OCI-M2 (cell line): ENCODE results near the gene MEF2A.
"Not testable (repeated sequence)": the region's sequence is repeated elsewhere in the genome, so short reads cannot be mapped to it uniquely, and the experiment has no call there.

ENCODE experiments used
- DNase-seq: peaks from one replicate; lab custom pipeline; 2025; ENCODE audit not compliant: unreplicated experiment; lab: John Stamatoyannopoulos, UW

Gene MEF2A

DNA sequence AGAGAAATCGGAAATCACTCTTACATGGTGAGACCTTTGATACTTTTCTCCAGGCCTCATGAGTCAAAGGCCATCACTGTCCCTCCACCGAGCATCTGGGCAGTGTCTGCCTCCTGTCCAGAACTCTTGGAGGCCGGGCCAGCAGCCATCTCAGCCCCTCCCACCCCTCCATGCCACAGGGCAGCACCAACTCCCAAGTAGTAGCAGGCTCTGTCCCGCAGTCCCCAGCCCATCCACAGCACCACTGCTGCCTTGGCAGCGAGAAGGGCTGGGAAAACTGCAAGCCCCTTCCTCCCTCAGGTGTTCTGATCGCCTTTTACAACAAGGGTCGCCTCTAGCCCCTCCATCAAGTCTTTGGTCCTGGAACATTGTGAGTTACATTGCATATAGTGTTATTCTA, 161.9 kb downstream of the MEF2A start:
- DNase-seq: no peak

DNA sequence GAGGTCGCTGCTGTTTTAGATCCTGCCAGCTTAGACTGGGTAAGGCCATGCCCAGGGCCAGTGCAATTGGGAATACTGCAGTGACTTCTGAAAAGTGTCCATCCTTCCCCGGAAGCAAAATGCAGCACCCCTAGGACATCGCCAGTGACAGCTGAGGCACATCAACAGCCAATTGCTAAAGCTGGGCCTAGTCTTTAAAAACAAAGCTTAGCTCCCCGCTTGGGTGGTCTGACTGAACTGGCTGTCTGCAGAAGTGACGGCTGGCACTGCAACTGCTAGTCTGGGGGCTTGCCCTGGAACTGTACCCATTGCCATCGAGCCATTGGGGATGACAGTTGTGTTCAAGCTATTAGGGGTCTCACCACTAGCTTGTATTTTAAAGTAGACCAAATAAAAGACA, 163.1 kb downstream of the MEF2A start:
- DNase-seq: no peak

DNA sequence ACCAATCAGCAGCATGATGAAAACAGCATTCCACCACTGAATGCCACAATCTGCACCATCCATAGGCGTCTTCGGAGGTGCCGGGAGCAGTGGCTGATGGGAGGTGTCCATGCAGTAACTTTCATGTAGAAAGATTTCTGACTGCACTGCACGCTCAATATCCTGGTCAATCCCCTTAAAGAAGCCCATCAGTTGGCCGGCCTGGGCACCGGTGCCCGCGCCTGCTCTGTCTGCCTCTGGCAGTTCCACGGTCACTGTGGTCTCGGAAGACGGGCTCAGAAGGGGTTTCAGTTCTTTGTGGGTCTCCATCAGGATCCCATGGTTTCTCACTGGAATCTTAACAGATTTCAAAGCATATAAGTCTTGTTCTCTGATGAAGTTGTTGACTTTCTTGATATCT, 163.5 kb downstream of the MEF2A start:
- DNase-seq: no peak

DNA sequence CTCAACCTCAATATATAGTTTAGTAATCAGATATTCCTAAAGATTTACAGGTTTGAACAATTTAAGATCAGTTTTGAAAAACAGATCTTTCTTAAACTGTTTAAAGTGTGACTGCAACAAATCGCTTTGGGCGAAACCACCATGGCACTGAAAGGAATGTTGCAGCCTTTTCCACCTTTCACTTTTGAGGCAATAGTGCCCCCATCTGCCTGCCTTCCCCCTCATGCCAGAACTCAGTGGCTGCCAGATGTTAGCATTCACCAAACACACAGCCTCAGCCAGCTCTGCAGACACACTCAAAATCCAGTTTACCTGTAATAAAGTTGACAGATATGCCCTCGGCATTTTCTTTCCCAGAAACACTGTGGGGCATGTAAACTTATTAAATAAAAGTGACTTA, 164.1 kb downstream of the MEF2A start:
- no peak for DNase-seq

DNA sequence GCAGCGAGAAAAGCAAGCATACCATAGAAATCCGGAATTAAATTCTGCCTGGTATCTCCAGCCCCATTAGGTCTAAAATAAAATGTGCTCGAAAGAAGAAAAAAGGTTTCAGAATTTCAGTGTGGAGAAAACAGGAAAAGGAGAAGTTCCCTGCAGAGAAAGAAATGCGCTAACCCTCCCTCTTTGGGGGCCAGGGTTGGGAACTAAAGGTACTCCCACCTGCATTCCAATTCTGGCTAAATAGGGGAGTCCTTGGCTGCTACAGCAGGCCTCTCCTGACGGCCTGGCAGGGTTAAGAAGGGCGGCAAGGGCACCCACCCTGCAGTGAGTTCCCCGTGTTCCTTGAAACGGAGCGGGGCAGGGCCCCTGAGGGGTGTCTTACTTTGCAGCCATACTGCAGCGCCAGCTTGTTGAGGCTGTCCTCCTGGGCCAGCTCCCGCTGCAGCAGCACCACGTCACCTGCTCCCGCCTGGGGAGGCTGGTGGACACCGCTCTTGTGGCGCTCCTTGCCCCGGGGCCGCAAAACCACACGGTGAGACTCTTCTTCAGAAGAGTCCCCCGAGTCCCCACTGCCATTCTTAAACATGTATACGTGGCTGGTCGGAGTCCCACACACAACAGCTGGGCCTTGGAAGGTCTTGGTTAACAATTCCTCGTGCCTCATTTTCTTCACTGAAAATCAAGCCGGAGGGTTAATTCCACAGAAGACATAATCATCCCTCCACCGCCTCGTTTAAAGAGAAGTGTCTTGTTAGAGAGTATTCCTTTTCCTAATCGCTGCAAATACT, 165.7 kb downstream of the MEF2A start:
- no peak for DNase-seq

DNA sequence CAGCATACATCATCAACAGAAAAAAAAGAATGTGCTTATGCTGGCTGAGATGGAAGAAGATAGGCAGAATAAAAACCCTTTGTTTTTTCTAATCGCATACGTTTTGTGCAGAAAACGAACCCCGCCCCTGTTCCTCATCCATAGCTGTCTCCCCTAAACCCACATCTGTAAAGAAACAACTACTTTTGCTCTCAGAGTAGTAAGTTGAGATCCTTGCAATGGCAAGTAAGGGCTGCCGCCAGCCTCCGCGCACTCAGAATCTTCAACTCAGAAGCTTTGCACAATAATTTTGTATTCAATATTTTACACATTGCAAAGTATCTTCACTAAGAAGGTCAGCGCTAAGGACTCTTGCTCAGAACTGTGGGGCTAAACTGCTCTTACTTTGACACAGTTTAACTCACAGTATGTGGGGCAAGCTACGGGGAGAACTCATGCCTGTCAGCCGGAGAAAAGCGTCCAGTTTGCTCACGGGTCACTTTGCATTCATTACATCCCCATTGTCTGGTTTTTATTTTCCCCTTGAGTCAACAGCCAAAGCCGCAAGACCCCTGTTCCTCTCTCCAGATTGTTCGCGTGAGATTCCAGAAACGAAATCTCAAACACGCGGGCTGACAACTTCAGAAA, 166.5 kb downstream of the MEF2A start:
- no peak for DNase-seq

DNA sequence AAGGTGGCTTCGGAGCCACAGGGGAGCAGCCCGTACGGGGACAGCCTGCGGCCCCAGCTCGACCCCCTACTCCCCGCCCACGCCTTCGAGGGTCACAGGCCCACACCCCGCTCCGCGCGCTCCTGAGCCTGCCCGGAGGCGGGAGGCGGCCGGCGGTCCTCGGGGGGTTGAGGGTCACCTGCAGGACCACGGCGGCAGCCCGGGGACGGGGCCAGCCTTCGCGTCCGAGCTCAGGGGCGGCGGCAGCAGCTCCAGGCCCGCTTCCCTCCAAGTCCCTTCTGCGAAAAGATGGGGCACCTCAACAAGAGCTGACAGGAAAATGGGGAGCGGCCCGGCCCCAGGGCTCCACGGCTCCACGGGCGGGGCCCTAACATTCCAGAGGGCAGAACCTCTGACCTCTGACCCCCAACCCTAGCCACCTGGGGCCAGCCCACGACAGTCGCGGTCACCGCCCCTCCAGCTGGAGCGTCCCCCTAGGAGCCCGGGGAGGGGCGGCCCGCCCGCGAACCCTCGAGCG, 167.0 kb downstream of the MEF2A start:
- no peak for DNase-seq

DNA sequence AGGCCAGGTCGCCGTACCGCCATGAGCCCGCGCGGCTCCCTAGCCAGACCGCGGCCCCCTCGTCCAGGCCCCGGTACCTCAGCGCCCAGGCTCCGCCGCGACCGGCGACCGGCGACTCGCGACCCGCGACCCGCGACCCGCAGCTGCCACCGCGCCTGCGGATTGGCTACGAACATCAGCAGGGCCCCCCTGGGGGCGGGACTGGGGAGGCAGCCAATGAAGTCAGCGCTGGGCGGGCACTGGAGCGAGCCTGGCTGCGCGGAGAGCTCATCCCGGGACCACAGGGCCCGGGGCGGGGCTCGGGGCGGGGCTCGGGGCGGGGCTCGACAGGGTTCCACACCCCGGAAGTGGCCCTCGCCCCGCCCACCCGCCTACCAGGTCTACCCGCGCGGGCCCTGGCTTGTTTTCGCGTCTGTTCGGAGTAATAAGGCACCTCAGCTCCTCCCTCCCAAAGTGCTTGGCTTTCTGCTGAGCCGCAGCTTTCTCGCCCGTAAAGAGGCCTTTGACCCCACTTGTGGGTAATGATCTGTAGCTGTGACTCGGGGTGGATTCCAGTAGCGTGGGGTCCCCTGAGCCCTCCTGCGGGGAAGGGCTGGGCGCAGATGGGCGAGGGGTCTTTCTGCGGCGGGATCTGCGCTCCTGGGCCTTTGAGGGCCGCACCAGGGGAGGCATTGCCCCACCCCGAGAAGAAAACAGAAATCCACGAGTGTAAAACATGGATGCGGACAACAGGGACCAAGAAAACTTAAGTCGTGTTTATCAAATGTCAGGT, 167.7 kb downstream of the MEF2A start, which contains the start of gene LYSMD4:
LYSMD4 (minus strand) TSS at position 170 of the 772 bp plus-strand sequence. CDS start 1,438 bp downstream, outside the sequence.
- DNase-seq: peak; percentile 71

DNA sequence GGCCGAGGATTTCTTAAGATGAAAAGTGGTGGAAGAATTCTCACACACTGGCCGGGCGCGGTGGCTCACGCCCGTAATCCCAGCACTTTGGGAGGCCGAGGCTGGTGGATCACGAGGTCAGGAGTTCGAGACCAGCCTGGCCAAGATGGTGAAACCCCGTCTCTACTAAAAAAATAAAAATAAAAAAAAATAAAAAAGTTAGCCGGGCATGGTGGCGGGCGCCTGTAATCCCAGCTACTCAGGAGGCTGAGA, 168.2 kb downstream of the MEF2A start:
- not testable (repeated sequence) for DNase-seq

DNA sequence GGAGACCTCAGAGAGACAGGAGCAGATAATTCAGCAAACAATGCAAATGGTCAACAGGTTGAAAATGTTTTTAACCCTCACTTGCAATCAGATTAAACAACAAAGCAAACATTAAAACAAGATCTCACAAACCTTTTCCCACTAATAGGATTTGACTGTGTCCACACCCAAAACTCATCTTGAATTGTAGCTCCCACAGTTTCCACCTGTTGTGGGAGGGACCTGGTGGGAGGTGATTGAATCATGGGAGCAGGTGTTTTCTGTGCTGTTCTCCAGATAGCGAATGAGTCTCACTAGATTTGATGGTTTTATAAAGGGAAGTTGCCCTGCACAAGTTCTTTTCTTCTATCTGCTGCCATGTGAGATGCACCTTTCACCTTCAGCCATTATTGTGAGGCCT, 168.8 kb downstream of the MEF2A start:
- DNase-seq: no peak

DNA sequence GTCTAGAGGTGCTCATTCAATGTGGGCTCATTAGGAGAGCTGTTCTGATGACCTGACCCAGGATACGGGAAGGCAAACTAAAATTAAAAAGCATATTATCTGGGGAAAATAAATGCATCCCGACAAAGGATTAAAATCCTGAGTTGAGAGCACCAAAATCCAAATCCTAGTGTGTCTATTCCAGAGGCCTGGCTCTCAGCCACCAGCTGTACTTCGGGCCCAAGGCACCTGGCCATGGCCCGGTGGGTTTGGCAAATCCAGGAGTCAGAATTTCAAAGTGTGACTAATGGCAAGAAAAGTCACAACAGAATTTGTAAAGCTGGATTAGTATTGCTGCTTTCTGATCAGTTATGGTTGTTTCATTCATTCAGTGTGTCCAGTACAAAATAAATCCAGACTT, 170.1 kb downstream of the MEF2A start:
- DNase-seq: no peak

DNA sequence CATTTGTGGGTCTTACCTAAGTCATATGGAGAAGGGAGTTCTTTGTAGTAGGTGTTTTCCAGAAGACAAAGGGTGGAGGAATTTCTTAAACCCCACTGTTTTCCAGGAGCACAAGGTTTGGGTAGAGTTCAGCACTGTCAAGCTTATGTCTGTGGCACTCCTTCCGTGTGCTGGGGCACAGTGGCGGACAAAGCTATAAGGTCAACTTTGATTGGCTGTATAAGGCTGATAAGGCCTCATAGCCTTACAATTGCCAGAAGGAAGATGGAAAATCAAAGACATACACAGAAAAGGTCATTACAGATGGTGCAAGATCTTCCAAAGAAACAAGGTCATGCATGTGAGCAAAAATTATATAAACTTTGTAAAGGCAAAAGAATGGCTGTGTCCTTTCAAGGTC, 170.9 kb downstream of the MEF2A start:
- DNase-seq: no peak

DNA sequence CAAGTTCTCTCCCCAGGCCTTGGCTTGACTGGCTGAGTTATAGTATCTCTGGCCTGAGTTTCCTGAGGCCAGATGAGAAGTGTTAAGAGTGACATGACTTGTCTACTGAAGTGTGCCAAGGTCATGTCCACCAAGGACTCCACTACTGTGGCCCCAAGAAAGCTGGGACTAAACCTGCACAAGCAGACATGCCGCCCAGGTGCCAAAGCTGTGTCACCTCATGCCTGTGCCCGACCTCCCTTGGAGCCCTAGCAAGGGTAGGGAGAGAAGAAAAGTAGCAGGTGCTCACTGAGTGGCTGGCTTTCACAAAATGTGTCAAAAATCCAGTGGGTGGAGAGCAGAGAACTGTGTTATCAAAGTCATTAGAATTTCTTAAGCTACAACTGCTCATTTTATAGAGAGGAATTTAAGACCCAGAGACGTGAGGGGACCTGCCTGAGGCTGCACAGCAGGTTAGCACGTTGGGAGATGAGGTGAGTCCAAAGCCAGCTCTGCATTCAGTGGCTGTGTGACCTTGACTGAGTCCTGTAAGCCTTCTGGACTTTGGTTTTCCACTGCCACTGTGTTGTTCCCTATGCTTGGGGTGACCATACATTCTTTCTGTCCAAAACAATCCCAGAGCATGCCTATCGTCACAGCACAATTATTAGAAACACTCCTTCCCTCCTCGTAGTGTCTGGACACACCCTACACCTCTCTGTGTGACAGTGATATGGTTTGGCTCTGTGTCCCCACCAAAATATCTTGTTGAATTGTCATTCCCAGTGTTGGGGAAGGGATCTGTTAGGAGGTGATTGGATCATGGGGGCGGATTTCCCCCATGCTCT, 172.4 kb downstream of the MEF2A start:
- DNase-seq: no peak

DNA sequence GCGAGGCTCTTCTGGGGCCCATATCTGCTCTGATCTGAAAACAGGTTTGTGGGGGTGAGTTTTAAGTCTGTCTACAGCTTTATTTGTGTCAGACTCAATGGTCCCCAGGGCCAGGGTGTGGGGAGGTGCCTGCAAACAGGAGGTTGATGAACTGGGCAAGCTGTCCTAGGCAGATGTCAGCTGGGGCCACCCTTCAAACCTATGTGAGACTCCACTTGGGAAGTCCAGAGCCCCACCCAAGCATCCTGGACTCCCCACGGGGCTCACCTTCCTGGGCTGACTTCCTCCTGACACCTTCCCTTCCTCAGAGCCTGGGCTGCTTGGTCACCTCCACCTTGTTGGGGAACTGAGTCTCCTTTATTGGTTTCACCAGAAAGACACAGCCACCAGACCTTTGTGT, 176.1 kb downstream of the MEF2A start:
- no peak for DNase-seq

DNA sequence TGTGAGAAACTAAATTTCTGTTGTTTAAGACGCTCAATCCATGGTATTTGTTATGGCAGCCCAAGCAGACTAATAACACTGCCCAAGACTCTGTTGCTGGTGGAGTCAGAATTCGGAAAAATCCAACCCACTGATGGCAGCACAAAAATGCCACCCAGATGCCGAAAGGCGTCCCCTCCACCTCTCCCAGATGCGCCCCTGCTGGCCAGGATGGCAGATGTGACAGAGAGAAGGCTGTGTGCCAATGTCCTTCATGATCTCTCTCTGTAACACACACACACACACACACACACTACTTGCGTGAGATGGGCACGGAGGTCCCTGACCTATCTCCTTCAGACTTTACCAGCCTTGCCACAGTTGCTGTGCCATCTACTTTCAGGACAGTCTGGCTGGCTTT, 178.4 kb downstream of the MEF2A start:
- DNase-seq: no peak

DNA sequence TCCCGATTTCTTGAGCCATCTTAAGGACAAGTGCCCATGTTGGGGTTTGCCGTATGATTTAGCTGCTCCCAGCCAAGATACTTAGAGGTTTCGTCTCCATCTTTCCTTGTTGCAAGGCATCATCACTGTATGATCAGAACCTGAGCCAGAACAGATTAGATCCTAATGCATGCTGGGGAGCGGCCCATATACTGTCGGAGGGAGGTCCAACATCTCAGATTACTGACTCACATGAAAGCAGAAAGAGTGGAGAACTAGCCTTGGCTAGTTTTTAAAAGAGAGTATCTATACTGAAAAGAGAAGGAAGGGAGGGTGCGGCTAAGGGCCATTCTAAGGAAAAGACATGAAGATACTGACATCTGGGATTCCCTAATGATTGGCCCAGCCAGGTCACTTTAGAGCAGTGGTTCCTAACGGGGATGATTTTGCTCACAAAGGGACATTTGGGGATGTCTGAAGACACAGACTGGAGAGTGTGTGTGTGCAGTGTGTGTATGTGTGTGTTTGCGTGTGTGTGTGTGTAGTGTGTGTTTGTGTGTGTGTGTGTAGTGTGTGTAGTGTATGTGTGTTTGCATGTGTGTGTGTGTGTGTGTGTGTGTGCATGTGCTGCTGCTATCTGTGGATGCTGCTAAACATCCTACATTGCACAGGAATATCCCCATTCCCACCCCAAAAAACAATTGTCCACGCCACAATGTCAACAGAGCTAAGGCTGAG, 179.7 kb downstream of the MEF2A start:
- DNase-seq: no peak

DNA sequence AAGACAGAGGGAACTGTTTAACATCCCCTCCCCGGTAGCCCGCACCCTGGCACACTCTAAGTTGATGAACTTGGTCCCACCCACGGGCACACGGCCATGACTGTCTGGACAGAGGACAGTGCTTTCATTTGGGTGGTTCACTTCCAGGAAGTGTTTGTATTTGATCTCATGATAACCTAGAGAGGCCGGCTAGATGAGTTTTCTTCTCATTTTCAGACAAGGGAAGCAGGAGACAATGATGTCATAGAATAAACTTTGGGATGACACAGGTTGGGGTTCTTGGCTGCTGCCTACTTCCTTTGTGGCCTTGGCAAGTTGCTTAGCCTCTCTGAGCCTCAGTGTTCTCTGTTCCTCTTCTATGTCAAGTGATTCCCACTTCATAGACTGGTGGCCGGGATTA, 183.6 kb downstream of the MEF2A start:
- DNase-seq: no peak

DNA sequence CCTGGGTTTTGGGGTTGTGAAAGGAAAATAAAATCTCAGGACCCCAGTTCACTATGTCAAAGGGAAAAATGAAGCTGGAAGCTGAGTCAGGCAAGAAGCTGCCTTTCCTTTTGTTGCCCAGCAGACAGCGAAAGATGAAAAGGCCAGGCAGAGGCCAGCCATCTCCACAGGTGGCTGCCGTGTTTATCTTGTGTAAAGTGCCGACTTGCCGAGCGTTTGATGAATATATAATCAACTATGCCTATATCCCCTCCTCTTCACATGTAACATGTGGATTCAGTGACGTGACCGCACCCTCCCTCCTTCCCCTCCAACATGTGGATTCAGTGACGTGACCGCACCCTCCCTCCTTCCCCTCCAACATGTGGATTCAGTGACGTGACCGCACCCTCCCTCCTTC, 184.5 kb downstream of the MEF2A start:
- DNase-seq: not testable (repeated sequence)

DNA sequence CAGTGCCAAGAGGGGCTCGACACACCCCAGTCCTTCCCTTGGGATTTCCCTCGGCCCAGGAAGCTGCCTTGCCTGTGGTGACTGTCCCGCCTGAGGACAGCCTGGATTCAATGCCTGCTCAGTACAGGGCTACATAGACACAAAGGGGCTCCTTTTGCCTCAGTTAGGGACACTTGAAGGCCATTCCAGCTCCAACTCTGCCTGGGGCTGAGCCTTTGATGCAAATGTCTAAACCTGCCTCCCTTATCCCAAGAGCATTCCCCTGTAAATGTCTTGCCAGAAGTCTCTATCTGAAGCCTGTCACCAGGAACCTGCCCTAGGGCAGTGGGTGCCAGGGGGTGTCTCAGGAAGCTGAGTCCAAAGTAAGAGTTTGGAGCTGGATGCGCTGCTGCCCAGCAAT, 186.8 kb downstream of the MEF2A start:
- no peak for DNase-seq

DNA sequence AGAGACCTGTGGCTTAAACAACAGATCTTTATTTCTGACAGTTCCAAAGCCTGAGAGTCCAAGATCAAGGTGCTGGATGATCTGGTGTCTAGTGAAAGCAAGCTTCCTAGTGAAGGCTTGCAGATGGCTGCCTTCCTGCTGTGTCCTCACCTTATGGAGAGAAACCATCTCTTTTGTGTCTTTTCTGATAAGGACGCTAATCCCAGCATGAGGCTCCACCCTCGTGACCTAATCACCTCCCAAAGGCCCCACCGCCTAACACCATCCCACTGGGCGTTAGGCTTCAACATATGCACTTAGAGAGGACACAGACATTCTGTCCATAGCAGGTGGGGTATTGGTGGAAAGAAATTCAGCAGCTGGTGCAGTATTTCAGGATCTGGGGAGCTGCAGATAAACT, 187.3 kb downstream of the MEF2A start:
- no peak for DNase-seq
